Esophagus (tissue), 2 donors: ENCODE data around the gene MFAP1. TPM values are rescaled to one million over a fixed set of nuclear protein-coding genes. Genes with fewer than 3 reads are reported as not detected.
A peak's percentile ranks its signal among the peaks of the same experiment; 100 is the strongest.

ENCODE experiments used
- H3K27ac ChIP-seq, 2 donors: one replicate each; pipeline ENCODE4 v1.5.1; 2013; ENCODE audit warnings: low read depth in 2 of 2, mild to moderate bottlenecking in 2 of 2, inconsistent platforms in 1 of 2, low read length in 1 of 2, moderate library complexity in 1 of 2
- H3K27me3 ChIP-seq, 2 donors: one replicate each; pipeline ENCODE4 v1.6.1; 2013; ENCODE audit warnings: low read length in 2 of 2, control low read depth in 1 of 2, mild to moderate bottlenecking in 1 of 2; ENCODE audit not compliant: insufficient read depth in 2 of 2, control insufficient read depth in 1 of 2
- H3K36me3 ChIP-seq, 2 donors: one replicate each; pipeline ENCODE4 v1.6.1; 2013; ENCODE audit warnings: low read length in 1 of 2; ENCODE audit not compliant: control insufficient read depth in 2 of 2, insufficient read depth in 2 of 2
- H3K4me1 ChIP-seq, 2 donors: one replicate each; pipeline ENCODE4 v1.6.1; 2013; ENCODE audit warnings: low read length in 1 of 2; ENCODE audit not compliant: control insufficient read depth in 2 of 2, insufficient read depth in 2 of 2
- H3K4me3 ChIP-seq, 2 donors: one replicate each; pipeline ENCODE4 v1.5.1; 2013; ENCODE audit warnings: low read length in 2 of 2, mild to moderate bottlenecking in 2 of 2, low read depth in 1 of 2, moderate library complexity in 1 of 2
- H3K9me3 ChIP-seq, 2 donors: one replicate each; pipeline ENCODE4 v1.6.1; 2013; ENCODE audit warnings: mild to moderate bottlenecking in 2 of 2, low read depth in 1 of 2, low read length in 1 of 2, moderate library complexity in 1 of 2; ENCODE audit not compliant: control insufficient read depth in 2 of 2, insufficient read depth in 1 of 2
- WGBS, 2 donors: extraction: QIAGEN DNeasy Blood & Tissue Kit; methylation state at CpG; one replicate each; pipeline ENCODE4 v1.1.7; 2013; 5-methylcytosine and 5-hydroxymethylcytosine counted together
- polyA plus RNA-seq, 2 donors: library from polyadenylated mRNA; stranded (reverse); fragments of 200-250 nt; gene quantifications; one replicate each; pipeline ENCODE4 v1.2.3, GENCODE V29; 2013
- donor health status: healthy with polysubstance abuse.
- donor health status: Bipolar disorder and iron deficiency.

Gene MFAP1
- polyA plus RNA-seq, 2 donors, result 7.7 to 16.8 TPM

DNA sequence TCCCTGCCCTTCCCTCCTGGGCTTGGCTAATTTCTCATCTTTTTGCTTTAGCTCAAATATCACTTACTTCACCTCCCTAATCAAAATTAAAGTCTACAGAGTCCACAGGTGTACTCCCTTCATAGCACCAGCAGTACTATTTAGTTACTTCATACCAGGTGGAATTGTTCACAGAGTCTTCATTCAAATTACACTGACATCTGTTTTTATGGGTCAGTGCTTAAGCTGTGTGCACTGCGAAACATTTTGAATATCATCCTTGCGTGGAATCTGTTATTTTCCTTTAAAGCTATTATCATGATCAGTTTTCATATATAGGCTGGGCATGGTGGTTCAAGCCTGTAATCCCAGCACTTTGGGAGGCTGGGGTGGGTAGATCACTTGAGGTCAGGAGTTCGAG is 35.1 kb downstream of the MFAP1 start:
- no peak overlapping the region for H3K27ac ChIP-seq
- no peaks in the 10 kb centered on the region for H3K9me3 ChIP-seq
- 91 to 94% methylated on average over 3 of the region's 3 CpGs for WGBS, 2 donors
- peaks cover 0 to 6% of the 10 kb centered on the region in 2 donors for H3K36me3 ChIP-seq
- H3K4me3 ChIP-seq, result no peak overlapping the region
- H3K27me3 ChIP-seq, result no peaks in the 10 kb centered on the region
- H3K4me1 ChIP-seq, result peaks cover 4 to 5% of the 10 kb centered on the region in 2 donors

DNA sequence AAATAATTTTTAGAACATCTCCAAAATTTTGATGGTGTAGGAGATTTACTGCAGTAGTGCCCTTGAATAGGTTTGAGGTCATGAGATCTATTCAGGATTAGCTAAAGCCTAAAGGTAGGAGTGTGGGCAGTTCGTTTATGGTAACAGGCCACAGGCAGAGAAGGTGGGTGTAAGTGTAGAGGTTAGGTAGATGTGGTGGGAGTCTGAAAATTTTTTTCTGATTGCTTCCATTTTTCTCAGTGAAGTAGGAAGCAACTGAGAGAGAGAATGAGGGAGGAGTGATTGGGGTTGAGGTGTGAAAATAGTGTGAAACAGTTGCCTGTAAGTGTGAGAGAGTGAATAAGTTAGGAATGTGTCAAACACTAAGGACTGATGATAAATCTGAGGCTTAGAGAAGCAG is 45.5 kb downstream of the MFAP1 start:
- Histone ChIP-seq H3K4me1 (peaks cover 0 to 11% of the 10 kb centered on the region in 2 donors), H3K27me3 (no peaks in the 10 kb centered on the region), H3K36me3 (no peaks in the 10 kb centered on the region), H3K4me3 (no peak overlapping the region), H3K27ac (no peak overlapping the region), H3K9me3 (no peaks in the 10 kb centered on the region)
- 76 to 85% methylated on average over 1 of the region's 1 CpG for WGBS, 2 donors

DNA sequence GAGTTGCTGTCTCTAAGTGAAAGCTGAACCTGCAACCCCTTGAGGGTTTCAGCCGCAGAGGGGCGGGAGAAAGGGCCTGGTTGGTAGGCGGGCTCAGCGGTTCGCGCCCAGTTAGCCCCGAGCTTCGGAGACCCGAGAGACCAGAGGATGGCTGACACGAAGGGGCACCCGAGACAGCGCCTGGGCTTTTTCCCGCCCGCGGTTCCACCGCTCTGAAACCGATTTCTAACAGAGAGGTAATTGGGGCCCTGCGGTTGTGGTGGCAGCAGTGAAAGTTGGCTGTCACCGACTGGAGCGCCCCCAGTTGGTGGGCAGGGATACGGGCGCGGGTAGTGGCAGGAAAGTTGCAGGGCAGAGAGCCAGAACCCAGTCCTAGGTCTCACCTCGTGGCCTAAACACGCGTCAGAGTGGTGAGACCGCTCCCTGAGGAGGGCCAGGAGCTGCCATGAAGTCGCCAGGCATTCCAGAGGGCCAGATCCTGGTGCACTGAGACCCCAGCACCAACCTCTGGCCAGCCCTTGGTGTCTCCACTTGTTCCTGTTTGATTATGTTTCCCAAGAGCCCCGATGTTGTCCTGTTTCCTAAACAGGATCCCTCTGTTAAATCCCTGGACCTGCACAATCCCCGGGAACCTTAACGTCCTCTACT is 47.1 kb downstream of the MFAP1 start:
- Histone ChIP-seq H3K4me3 (peak overlapping the region; percentile 61 to 69), H3K27me3 (no peaks in the 10 kb centered on the region), H3K4me1 (peaks cover 0 to 11% of the 10 kb centered on the region in 2 donors), H3K9me3 (no peaks in the 10 kb centered on the region), H3K27ac (peak overlapping the region; percentile 95 to 97), H3K36me3 (no peaks in the 10 kb centered on the region)
- 1% methylated on average over 31 of the region's 31 CpGs for WGBS, 2 donors

DNA sequence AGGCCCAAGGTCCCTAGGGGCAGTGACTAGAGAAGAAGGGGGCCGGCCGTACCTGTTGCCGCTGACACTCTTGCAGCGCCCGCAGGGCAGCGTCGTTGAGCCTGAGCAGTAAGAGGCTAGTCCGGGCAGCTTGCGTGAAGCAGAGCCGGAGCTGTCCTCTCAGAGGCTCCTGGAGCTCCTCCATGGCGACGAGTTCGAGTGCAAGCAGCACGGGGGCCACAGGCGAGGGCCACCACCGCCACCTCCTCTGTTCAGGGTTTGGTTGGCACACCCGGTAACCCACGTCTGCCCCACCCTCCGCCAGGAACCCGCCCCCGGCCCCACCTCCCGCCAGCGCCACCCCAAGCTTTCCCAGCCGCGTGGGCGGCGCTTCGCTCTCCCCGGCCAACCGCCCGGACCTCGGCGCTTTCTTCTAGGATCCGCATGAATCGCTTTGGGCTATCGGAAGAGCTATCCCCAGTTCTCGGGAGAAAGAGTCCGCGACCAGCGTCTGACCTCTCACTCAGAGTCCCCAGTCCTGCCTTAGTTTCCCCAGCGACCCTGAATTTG is 47.7 kb downstream of the MFAP1 start, which contains the start of gene ELL3:
ELL3 (minus strand) TSS at position 249 of the 549 bp plus-strand sequence; CDS start at position 184, 65 bp downstream.
- Histone ChIP-seq H3K27ac (peak within 1 kb of the TSS; percentile 95 to 97), H3K36me3 (no peaks in the 10 kb centered on the region), H3K4me1 (peaks cover 0 to 11% of the 10 kb centered on the region in 2 donors), H3K27me3 (no peaks in the 10 kb centered on the region), H3K9me3 (no peaks in the 10 kb centered on the region), H3K4me3 (peak within 1 kb of the TSS; percentile 69 to 75)
- 1% methylated on average over 41 of the region's 41 CpGs for WGBS, 2 donors

DNA sequence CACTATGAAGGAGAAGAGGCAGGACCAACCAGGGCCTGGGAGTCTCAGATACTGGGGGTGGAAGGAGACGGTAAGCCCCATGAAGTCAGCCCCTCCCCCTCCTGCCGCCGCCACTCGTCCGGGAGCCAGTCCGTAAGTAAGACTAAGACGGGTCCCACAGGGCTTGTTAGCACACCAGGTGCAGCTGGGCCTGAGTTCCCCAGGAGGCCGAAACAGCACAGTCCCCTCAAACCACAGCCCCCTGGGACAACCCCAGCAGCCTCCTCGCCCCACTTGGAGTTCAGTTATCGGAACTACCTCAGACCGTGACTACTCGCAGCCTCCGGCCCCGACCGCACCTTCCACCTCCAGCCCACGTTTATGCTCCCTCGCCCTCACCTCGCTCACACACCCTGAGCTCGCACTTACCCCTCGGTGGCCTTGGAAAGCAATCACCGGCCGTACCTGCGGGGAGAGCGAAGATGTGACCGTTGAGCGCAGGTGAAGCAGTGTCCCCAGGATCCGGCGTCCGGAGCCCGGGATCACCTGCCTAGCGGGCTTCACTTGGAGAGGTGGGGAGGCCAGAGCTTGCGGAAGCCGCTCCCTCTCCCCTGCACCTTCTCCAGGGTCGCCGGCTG is 48.3 kb downstream of the MFAP1 start:
- Histone ChIP-seq H3K9me3 (no peaks in the 10 kb centered on the region), H3K27ac (peak overlapping the region; percentile 93 to 95), H3K27me3 (no peaks in the 10 kb centered on the region), H3K4me3 (peak overlapping the region; percentile 69 to 75), H3K4me1 (peaks cover 0 to 11% of the 10 kb centered on the region in 2 donors), H3K36me3 (no peaks in the 10 kb centered on the region)
- WGBS, 2 donors, result 19 to 22% methylated on average over 35 of the region's 35 CpGs

DNA sequence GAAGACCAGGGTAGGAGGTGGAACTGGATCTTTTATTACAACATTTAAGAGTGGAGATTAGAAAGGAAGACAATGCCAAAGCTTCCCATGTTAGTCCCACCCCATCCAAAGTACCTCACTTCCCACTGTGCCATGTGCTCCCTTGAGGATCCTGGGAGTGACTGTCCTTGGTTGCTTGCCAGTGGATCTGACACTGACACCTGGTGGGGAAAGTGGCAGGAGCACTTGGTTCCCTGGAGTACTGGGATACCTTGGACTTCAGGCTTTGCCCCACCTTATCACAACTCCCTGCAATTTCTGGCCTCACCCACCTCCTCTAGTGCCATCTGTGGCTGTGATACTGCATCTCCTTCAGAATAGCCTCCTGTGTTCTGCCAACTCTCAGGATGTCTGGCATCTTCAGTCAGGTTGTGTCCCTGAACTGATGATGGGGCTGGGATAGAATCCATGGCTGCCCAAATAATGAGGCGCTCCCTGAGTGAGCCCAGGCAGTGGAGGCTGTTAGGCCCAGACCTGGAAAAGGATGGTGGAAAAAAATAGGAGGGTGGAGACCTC is 49.0 kb downstream of the MFAP1 start:
- peak overlapping the region; percentile 93 to 95 for H3K27ac ChIP-seq
- no peaks in the 10 kb centered on the region for H3K36me3 ChIP-seq
- H3K27me3 ChIP-seq, result no peaks in the 10 kb centered on the region
- peaks cover 0 to 11% of the 10 kb centered on the region in 2 donors for H3K4me1 ChIP-seq
- 76 to 94% methylated on average over 1 of the region's 1 CpG for WGBS, 2 donors
- H3K4me3 ChIP-seq, result peak overlapping the region; percentile 69 to 75
- no peaks in the 10 kb centered on the region for H3K9me3 ChIP-seq

DNA sequence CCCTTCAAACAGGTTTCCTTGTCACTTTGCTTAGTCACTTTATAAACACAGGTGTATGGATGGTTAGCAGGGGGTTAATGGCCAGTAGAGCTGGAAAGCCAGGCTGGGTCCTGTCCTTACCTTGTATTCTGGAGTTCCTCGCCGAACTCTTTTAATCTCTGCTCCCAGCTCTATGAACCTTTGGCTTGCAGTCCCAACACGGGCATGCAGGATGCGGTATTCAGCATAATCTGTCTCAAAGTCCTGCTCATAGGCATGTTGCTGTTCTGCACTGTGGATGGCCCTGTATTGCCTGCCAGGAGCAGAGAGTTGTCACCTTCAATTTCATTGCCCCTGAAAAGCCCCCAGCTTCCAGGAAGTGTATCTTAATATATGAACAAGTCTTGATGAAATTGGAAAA is 50.4 kb downstream of the MFAP1 start:
- H3K4me1 ChIP-seq, result peaks cover 0 to 11% of the 10 kb centered on the region in 2 donors
- H3K27ac ChIP-seq, result no peak overlapping the region
- H3K9me3 ChIP-seq, result no peaks in the 10 kb centered on the region
- no peaks in the 10 kb centered on the region for H3K27me3 ChIP-seq
- H3K4me3 ChIP-seq, result no peak overlapping the region
- WGBS, 2 donors, result 75 to 78% methylated on average over 4 of the region's 4 CpGs
- H3K36me3 ChIP-seq, result no peaks in the 10 kb centered on the region

DNA sequence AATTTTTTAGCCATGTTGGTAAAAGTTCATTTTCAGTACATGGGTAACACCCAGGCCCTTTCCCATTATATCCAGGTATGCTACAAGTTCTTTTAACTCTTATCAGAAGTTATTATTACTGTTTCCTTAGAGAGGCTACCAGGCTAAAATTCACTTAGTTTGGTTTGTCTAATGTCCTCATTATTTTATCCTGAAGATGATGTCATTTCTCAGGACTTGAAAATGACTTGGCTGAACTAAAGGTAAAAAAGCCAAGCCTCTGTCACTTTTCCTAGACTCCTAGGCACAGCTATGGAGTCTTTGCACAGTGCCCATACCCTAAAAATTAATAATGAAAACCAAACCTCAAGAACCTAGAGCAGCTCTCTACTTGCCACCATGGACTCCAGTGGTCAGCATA is 51.9 kb downstream of the MFAP1 start:
- H3K4me1 ChIP-seq, result peaks cover 0 to 11% of the 10 kb centered on the region in 2 donors
- no peak overlapping the region for H3K4me3 ChIP-seq
- no peaks in the 10 kb centered on the region for H3K9me3 ChIP-seq
- H3K36me3 ChIP-seq, result peaks cover 0 to 4% of the 10 kb centered on the region in 2 donors
- H3K27me3 ChIP-seq, result no peaks in the 10 kb centered on the region
- peak overlapping the region in 1 of 2 donors; percentile 45 for H3K27ac ChIP-seq

DNA sequence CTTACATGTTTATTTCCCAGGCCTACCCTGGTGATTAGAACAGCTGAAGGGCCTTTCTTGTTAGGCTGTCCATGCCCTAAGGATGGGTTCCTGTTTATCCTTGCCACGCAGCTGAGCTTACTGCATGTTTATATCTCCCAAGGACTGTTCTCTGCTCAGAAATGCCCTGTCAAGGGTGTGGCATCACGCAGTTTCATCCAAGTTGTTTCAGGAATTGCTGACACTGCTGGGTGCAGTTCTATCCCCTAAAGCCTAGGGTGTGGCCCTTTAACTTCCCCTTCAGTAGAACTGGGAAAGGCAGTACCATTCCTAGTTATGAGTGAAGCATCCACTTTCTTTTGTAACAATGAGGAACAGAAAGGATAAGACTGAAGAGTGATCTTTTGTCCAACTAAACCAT is 52.7 kb downstream of the MFAP1 start:
- Histone ChIP-seq H3K4me1 (peaks cover 0 to 9% of the 10 kb centered on the region in 2 donors), H3K27ac (peak overlapping the region; percentile 58 to 75), H3K4me3 (no peak overlapping the region), H3K36me3 (peaks cover 0 to 7% of the 10 kb centered on the region in 2 donors), H3K9me3 (no peaks in the 10 kb centered on the region), H3K27me3 (no peaks in the 10 kb centered on the region)
- 34 to 41% methylated on average over 2 of the region's 2 CpGs for WGBS, 2 donors
